ENCODE results near the gene FBXL7.

DNA sequence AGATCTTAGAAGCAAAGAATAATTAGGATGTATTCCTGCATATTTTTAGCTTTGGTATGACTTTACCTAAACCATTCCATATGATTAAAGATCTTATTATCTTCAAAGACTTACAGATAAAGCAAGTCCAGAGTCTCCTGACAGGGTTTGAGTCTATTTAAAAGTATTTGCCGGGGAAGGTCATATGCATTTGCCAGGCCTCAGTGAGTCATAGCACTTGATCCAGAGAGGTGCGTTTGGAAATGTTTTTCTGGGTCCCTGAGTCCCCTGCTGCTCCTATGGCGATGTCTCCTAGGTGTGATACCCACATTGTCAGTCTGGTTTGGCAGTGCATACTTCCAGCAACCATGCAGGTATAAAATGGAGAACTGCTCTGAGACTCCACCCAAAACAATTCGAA is 217.0 kb downstream of the FBXL7 start:
- TF ChIP-seq, protein P1, sequence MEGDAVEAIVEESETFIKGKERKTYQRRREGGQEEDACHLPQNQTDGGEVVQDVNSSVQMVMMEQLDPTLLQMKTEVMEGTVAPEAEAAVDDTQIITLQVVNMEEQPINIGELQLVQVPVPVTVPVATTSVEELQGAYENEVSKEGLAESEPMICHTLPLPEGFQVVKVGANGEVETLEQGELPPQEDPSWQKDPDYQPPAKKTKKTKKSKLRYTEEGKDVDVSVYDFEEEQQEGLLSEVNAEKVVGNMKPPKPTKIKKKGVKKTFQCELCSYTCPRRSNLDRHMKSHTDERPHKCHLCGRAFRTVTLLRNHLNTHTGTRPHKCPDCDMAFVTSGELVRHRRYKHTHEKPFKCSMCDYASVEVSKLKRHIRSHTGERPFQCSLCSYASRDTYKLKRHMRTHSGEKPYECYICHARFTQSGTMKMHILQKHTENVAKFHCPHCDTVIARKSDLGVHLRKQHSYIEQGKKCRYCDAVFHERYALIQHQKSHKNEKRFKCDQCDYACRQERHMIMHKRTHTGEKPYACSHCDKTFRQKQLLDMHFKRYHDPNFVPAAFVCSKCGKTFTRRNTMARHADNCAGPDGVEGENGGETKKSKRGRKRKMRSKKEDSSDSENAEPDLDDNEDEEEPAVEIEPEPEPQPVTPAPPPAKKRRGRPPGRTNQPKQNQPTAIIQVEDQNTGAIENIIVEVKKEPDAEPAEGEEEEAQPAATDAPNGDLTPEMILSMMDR (conservative IDR thresholded peaks at IDR 0.05; ENCODE audit: low read length): no peak
- TF ChIP-seq EZH2phosphoT487 (IDR thresholded peaks at IDR 0.05; ENCODE audit: borderline replicate concordance): no peak
